ENCODE results near the gene DENND2A.
"Not testable (repeated sequence)": the region's sequence is repeated elsewhere in the genome, so short reads cannot be mapped to it uniquely, and the experiment has no call there.

DENND2A gene

DNA sequence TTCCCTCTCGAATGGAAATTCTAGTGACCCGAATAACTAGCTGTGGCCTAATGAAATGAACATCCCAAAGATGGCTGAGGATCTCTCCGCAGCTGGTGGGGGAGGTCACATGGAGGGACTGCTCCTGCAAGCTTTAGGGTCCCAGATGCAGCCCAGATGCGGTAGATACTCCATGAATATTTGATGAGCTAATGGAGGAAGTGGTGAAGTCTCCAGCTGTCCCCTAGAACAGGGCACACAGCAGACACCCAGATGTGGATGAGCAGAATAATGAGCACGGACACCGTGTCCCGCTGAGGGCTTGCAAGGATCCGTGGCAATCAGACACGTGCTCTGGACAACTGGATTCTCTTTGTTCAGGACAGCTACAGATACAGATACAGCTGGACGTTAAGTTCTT, 59.2 kb downstream of the DENND2A start:
- DNase-seq, result no peak

DNA sequence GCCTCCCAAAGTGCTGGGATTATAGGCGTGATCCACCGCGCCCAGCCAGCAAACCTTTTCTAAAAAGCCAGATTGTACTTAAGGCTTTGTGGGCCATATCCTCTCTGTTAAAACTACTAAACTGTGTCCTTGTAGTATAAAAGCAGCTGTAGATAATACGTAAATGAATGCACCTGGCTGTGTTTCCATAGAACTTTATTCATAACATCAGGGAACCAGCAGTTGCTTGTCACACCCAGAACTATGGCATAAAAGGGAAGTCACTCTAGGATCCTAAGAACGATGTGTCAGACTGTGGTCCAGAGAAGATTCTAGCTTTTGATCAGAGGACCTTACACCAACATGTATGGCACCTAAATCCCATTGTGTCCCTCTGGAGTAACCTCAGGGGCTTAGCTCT, 63.0 kb downstream of the DENND2A start:
- DNase-seq, result no peak

DNA sequence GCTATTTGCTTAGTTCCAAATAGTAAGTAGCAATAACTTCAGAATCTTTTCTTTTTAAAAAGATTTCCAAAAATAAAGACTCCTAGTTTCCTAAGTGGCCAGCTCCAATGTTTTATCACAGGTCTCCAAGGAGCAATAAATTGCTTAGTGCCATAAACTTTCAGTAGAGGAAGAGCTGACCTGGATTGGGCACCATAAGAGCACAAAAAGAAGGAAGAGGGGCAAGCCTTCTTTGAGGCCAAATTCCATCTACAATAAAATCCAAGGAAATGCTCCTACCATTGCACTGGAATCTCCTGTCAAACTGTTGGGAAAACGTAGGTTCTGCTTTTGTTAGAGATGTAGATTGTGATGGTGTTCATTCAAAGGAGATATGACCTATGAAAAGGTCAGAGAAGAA, 64.0 kb downstream of the DENND2A start:
- no peak for DNase-seq

DNA sequence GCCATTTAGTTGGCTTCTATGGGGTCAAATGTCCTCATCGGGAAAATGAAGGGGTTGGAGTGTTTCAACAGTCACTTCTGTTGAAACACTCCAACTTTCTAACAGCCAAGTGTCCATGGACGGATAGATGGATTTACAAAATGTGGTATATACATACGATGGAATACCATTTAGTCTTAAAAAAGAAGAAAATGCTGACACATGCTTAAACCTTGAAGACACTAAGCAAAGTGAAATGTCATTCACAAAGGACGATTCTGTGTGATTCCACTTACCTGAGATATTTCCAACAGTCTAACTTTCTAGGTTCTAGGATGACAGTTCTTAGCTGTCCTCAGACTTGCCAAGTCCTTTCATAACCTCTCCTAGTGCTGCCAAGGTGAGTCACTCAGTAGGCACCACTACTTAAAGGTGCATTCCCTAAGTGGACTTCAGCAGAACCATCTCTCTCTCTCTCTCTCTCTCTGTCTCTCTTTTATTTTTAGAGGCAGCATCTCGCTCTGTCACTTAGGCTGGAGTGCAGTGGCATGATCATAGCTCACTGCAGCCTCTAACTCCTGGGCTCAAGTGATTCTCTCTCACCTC, 69.0 kb downstream of the DENND2A start:
- DNase-seq, result no peak

DNA sequence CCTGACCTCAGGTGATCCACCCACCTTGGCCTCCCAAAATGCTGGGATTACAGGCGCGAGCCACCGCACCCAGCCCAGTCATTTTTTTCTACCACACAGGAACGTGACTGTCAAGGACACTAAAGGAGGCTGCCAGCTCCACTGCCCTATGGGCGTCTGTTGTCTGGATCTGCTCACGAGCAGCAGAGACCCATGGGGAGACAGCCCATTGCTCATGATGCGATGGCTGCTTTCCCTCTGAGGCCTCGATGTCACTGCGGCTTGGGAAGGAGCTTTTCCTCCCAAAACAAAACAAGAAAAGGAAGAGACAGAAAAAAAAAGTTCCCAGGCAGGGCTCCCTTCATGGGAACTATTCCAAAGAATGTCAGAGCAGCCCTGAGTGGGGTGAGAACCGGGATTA, 70.5 kb downstream of the DENND2A start:
- no peak for DNase-seq

DNA sequence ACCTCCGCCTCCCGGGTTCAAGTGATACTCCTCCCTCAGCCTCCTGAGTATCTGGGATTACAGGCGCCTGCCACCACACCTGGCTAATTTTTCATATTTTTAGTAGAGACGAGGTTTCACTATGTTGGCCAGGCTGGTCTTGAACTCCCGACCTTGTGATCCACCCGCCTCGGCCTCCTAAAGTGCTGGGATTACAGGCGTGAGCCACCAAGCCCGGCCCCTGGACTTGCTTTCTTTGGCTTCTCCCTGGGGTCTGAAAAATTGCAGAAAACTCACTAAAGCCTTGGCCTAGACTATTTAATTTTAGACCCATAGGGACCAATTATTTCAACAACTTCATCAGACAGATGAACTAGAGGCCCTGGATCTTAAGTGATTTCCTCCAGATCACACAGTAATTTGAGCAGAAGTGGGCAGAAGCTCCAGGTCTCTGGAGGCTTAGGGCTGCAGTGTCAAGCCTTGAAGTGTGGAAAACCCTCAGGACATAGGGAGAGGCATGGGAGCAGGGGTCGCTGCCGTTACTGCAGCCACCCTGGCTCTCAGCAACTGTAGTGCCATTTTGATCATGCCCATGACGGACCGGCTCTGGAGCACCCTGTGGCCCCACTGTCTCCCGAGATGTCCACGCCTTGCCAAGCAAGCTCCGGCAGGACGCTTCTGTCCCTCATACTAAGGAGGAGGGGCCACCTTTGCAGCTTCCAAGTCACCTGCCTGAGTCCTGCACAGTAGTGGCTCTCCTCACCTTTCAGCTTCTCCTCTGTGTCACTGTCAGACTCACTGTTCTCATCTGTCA, 72.4 kb downstream of the DENND2A start:
- no peak for DNase-seq

DNA sequence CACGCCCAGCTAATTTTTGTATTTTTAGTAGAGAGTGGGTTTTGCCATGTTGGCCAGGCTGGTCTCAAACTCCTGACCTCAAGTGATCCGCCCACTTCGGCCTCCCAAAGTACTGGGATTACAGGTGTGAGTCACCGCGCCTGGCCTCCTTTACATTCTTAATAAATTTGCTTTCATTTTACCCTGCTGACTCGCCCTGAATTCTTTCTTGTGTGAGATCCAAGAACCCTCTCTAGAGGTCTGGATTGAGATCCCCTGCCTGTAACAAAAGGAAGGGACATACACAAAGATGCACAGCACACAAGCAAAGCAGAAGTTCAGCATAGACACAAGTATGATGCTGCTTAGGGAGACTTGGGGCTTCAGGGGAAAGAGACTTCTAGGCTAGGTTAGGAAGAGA, 74.4 kb downstream of the DENND2A start:
- not testable (repeated sequence) for DNase-seq

DNA sequence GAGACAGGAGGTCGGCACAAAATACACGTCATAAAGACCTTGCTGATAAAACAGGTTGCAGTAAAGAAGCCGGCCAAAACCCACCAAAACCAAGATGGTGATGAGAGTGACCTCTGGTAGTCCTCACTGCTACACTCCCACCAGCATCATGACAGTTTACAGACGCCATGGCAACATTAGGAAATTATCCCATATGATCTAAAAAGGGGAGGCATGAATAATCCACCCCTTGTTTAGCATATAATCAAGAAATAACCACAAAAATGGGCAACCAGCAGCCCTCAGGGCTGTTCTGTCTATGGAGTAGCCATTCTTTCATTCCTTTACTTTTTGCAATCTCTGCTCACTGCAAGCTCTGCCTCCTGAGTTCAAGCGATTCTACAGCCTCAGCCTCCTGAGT, 74.9 kb downstream of the DENND2A start:
- DNase-seq, result not testable (repeated sequence)

DNA sequence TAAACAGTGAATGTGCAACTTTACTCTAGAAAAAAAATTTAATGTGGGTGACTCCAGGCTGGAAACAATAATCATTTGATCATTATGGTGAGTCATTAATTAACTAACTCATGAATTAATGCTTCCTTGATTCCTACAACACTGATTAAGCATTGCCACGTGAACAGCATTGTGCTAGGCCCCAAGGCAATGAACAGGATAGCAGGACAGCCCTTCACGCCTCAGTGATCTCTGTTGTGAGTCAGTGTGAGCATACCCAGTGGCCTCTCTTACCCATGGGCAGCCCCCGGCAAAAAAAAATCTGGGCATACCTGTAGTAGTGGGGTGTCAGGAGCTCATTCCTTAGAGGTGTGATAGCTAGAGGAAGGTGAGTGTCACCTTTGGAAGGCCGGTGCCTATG, 76.0 kb downstream of the DENND2A start:
- no peak for DNase-seq

DNA sequence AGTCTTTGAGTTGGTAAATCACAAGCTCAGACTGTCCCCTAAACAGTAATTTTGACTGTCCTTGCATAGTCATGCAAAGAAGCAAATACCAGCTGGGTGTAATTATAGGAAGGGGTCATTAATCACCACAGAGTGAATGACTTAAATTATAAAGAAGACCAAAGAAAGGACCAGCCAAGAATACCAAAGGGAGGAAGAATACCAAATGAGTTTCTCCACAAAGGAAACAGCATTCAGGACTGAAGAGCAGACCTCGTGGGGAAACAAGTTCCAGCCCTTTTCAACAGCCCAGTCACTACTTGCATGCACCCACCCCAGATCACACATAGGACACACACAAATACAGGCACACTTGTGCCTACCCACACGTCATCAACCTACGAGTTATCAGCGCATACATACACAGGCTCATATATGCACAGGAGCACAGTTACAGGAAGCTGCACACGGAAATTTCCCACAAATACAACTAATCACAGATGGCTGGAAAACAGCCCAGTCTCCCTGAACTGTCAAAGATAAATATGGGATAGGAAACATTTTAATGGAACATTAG, 77.6 kb downstream of the DENND2A start:
- no peak for DNase-seq

DNA sequence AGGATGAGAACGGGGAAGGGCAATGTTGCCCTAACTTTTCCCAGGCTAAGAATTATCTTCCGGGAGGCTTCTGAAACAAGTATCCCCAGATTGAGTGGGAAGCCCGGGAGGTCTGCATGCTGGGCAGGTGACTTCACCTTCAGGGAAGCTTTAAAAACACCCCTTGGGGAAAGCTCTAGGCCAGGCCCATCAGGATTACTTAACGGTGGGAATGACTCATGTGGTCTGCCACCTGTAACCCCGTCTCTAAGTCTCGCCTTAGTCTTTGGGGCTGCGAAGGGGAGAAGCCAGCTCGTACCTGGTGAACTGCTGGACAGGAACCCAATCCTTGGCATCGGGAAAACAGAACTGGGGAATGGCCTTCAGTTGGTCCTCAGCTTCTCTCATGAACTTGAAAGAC, 81.2 kb downstream of the DENND2A start:
- DNase-seq, result no peak

DNA sequence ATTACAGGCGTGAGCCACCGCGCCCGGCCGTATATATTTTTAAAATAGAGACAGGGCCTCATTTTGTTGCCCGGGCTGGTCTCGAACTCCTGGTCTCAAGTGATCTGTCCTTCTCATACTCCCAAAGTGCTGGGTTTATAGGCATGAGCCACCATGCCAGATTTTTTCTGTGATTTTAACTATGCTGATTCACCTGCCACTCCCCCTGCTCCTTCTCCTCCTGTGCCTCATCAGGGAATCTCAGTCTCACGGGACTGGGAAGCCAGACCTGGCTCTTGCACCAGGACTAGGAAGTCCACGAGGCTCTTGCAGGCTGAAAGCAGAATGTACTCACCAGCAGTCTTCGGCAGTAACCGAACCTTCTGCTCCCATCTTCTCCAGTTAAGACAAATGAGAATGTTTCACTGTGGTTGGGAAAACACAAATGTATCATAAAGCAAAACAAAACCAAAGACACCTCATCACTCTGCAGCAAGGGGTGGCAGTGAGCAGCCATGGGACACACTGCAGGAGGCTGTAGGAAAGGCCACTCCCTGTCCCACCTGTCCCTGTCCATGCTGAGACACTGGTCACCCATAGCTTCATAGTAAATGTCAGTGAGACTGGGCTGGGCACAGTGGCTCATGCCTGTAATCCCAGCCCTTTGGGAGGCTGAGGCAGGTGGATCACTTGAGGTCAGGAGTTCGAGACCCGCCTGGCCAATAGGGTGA, 82.6 kb downstream of the DENND2A start:
- no peak for DNase-seq

DNA sequence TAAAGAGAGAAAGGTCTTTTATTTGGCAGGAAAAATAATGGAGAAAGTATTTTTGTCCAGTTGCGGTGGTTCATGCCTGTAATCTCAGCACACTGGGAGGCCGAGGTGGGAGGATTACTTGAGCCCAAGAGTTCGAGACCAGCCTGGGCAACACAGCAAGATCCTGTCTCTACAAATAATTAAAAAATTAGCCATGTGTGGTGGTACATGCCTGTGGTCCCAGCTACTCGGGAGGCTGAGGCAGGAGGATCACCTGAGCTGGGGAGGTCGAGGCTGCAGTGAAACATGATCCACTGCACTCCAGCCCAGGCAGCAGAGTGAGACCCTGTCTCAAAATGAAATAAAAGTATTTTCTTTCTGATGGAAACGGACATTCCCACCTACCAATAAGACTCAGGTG, 83.5 kb downstream of the DENND2A start:
- DNase-seq, result no peak

DNA sequence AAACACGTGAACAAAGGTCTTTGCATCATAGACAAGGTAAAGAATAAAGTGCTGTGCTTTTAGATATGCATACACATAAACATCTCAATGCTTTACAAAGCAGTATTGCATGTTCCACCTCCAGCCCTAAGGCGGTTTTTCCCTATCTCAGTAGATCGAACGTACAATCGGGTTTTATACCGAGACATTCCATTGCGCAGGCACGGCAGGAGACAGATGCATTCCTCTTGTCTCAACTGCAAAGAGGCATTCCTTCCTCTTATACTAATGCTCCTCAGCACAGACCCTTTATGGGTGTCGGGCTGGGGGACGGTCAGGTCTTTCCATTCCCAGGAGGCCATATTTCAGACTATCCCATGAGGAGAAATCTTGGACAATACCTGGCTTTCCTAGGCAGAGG, 87.4 kb downstream of the DENND2A start:
- DNase-seq, result not testable (repeated sequence)

DNA sequence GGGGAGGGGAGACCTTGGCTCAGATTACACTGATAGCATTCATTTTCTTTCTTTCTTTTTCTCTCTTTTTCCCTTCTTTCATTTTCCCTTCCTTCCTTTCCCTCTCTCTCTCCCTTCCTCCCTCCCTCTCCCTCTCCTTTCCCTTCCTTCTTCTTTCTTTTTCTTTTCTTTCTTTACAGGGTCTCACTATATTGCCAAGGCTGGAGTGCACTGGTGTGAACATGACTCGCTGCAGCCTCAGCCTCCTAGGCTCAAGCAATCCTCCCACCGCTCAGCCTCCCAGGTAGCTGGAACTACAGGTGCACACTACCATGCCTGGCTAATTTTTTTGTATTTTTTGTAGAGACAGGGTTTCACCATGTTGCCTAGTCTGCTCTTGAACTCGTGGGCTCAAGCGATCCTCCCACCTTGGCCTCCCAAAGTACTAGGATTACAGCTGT, 88.4 kb downstream of the DENND2A start:
- no peak for DNase-seq

DNA sequence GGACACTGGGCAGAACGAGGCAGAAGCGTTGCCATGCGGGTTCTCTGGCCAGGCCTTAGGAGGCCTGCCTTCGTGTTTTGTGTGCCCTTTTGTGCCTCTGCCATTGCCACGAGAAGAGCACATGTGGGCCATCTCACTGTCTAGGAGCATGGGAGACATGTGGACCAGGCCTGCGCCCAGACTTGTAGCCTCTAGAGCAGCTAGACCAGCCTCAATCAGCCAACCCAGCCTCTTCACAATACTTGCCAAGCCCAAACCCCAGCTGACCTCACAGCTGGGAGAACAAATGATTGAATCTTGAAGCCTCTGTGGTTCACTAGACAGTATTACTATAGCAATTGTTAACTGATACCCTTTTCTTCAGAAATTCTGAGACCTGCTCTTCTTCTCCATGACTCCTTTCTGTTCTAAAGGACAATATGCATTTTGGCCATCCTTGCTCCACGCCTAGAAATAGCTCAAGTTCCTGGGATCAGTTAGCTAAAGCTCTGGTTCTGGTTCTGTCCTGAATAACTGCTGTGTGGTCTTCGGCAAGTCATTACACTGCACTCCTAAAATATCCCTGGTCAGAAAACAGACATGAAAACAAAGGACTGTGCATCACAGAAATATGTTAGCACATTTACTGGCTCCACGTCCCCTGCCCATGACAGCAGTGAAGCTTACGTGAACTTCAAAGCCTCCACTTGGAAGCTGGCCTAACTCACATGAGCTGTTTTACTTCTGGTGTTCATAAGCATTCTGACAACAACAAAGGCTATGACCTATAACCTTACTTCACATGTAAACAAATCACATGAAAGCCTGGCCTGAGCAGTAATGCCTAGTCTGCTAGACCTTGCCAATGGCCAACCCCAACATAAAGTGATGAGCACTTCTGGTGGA, 89.0 kb downstream of the DENND2A start:
- no peak for DNase-seq

DNA sequence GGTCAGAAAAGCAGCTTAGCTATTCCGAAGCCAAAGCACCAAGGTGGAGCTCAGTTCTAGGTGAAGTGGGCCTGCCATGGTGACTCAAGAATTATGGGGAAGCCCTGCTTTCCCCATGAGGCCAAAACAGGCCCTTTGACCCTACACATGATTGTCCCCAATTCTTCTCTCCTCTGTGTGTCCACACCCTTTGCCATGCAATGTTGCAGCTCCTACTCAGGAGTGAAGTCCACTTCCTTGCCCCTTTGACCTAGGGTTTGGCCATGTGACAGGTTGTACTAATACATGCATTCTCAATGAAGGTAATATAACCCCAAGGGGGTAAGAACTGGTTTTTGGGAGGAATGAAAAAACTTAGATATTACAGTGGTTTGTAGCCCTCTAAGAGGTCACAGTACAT, 93.7 kb downstream of the DENND2A start:
- DNase-seq, result no peak

DNA sequence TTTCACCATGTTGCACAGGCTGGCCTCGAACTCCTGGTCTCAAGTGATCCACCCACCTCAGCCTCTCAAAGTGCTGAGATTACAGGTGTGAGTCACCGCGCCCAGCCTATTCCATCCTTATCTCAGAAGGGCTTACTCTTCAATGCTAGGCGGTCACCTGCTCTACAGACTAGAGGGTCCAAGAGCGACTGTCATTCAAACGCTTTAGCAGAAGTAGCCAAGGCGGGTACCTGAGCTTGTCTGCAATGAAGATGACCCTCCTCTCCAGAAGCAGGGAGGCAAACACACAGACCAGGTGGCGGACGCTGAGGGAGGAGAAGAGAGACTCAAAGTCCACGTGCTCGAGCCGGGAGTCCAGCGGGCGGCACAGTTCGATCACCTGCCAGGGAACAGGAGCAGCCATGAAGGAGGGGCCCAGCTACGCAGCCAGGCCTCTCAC, 96.2 kb downstream of the DENND2A start:
- no peak for DNase-seq

DNA sequence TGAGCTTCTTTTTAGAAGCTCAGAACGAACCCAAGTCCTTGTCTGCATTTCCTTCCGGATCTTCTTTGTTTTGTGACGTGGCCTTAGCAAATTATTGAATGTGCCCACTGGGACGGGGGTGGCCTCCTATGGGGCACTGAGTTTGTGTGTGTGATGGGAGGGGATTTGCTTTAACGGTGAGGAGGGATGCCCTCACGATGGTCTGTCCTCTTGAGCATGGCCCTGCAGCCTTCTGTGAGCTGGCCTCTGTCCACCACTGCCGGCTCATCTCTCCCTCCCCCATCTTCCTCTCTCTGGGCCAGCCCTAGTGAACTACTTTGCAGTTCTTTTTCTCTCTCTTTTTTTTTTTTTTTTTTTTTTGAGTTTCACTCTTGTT, 98.4 kb downstream of the DENND2A start:
- DNase-seq, result no peak

DNA sequence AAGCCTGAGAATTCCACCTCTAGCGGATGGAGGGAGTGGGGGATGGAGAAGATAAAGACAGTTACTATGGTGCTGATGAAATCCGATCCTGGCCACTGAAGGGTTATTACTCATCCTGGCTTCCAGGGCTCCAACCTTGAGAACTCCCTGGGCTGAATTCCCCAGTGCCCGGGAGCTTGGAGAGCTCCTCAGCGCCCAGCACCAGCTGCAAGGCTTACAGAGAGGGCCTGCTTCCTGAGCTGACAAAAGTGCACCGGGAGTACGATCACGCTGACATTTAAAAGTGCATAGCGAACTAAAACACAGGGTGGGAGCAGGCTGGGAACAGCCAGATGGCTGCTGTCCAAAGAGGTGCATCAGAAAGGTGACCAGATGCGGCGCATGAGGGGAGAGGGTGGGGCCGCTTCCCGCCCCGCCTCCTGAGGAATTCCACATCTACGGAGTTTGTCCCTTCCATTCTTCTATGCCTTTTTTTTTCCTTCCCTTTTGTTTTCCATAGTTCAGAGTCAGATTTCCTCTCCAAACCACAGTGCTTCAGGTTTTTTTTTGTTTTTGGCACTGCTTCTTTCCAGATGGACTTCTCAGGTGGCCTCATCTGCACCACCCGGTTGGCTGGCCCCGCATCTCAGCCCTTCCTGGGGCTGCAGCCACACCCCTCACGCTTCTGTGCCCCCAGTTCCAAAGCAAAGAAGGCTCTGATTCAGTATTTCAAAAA, 98.9 kb downstream of the DENND2A start:
- no peak for DNase-seq

DNA sequence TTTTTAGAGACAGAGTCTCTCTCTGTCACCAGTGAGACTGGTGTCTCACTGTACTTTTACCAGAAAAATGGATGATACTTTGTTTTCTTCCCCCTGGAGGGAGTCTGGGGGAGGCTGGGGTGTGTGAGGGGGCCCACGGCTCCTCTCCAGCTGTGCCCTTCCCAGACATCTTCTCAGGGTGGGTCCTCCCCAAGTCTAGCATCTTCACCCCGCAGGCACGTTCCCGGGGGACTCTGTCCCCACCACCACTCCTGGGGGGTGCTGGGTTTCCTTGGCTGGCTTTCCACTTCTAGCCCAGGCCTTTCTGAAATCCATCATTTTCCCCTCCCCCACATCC, 99.5 kb downstream of the DENND2A start:
- no peak for DNase-seq

DNA sequence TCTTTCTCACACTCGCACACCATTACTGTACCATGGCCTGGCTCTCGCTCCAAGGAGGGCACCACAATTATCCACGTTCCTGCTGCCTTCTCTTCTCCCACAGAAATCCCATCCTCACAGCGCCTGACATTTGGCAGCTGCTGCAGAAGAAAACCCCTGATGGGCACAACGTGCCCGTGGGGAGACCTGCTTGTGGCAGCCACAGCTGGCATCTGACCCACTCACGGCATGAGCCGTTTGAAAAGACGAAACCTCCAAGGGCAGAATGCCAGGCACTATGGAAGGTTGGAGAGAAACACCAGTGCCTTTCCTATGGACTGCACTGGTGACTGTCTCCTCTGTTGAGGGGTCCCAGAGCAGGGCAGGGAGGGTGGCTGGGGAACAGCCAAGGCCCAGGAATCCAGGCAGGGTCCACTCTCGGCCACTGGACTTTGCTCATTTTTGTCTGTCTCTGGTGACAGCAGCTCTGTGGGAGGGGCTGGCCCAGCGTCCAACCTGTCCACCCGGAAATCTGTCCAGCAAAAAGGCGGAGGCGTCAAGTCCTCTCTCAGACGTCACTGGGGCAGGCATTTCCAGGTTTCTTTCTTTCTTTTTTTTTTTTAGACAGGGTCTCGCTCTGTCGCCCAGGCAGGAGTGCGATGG, 100.4 kb downstream of the DENND2A start:
- DNase-seq, result no peak

Data from stimulated activated CD4-positive, alpha-beta T cell treated with anti-CD3 and anti-CD28 coated beads, Interleukin-1b, Interleukin-23, amount 100 ng/mL, for 48 hours (primary cell).